Activated T-cell treated with anti-CD3 and anti-CD28 coated beads, Interleukin-2, amount 50 U/mL, for 72 hours (primary cell): ENCODE data around the gene BDH1. TPM values are rescaled to one million over a fixed set of nuclear protein-coding genes. Genes with fewer than 3 reads are reported as not detected.

Source experiments
- ATAC-seq, 2 donors: fragments of 150-1000 bp; cut with Tn5 transposase; replicated peaks in 1 of 2; 2 replicates each; pipeline ENCODE4 v1.10.0; 2021; ENCODE audit warnings: moderate library complexity in 2 of 2, mild to moderate bottlenecking in 1 of 2
- DNase-seq, 2 donors: peaks; one replicate each; pipeline ENCODE4 v3.0.0; 2021 to 2022; ENCODE audit warnings: mixed read lengths in 1 of 2
- H3K27ac Mint-ChIP-seq: one replicate; pipeline ENCODE4 v1.8.0; 2022; ENCODE audit warnings: mild to moderate bottlenecking, moderate library complexity, mixed read lengths
- H3K27me3 Mint-ChIP-seq: one replicate; pipeline ENCODE4 v1.8.0; 2022; ENCODE audit warnings: low read depth, mixed read lengths
- H3K36me3 Mint-ChIP-seq, 2 donors: one replicate each; pipeline ENCODE4 v1.8.0; 2022; ENCODE audit warnings: mixed read lengths in 2 of 2, mild to moderate bottlenecking in 1 of 2; ENCODE audit not compliant: insufficient read depth in 2 of 2
- H3K4me1 Mint-ChIP-seq: one replicate; pipeline ENCODE4 v1.8.0; 2022; ENCODE audit warnings: low read depth, mixed read lengths
- H3K4me3 Mint-ChIP-seq, 2 donors: one replicate each; pipeline ENCODE4 v1.8.0; 2022; ENCODE audit warnings: mild to moderate bottlenecking in 2 of 2, mixed read lengths in 2 of 2, moderate library complexity in 2 of 2
- H3K9me3 Mint-ChIP-seq, 2 donors: one replicate each; pipeline ENCODE4 v1.8.0; 2022; ENCODE audit warnings: mixed read lengths in 2 of 2
- total RNA-seq, 2 donors: library from RNA; stranded (reverse); gene quantifications; one replicate each; pipeline ENCODE4 v1.2.3, GENCODE V29; 2022

Gene BDH1
- total RNA-seq, 2 donors from 2014 or later = 76.9 to 92.5 TPM

DNA sequence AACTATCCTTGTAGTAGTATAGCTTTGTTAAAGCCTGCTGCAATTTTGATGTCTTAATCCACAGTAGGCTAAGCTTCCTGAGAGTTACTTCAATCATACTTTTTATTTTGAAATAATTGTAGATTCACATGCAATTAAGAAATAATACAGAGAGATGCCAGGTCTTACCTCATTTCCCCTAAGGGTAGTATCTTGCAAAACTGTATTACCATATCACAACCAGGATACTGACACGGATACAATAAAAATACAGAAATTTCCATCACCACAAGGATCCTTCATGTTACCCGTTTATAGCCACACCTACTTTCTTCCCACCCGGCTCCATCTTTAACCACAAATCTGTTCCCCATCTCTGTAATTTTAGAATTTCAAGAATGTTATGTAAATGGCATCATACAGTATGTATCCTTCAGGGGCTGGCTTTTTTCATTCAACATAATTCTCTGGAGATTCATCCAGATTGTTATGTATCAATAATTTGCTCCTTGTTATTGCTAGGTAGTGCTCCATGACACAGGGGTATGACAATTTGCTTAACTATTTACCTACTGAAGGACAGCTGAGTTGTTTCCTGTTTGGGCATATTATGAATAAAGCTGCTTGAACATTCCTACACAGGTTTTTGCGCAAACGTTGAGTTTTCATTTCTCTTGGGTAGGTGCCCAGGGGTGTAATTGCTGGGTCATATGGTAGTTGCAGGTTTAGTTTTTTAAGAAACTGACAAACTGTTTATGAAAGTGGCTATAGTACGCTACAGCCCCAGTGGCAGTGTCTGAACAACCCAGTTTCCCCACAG lies 21.6 kb downstream of the BDH1 start:
- DNase-seq (no peak), ATAC-seq (no peak)
- peaks cover 5 to 16% of the 10 kb centered on the region in 2 donors for H3K36me3 Mint-ChIP-seq
- no peak overlapping the region for H3K4me3 Mint-ChIP-seq
- no peaks in the 10 kb centered on the region for H3K9me3 Mint-ChIP-seq
- no peaks in the 10 kb centered on the region for H3K27me3 Mint-ChIP-seq
- no peaks in the 10 kb centered on the region for H3K4me1 Mint-ChIP-seq
- H3K27ac Mint-ChIP-seq = no peak overlapping the region

DNA sequence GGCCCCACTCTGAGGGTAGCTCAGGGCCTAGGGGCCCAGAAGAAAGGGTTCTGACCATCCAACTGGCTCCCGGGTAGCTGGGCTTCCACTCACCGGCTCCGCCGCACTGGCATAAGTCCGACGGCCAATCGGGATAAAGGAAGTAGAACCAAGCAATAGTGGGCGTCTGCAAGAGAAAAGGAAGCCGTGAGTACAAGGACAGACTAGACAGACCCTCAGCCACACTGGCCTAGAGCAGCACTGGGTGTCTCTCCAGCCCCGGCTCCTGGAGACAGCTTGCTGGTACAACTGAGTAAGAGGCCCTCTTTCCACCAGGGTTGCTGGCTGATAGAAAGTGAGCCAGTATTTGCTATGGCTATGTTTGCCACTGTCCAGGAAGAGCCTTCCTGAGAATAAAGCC lies 22.4 kb downstream of the BDH1 start:
- ATAC-seq (no peak), DNase-seq (no peak)
- Mint-ChIP-seq H3K27me3 (no peaks in the 10 kb centered on the region), H3K9me3 (no peaks in the 10 kb centered on the region), H3K4me3 (no peak overlapping the region), H3K27ac (no peak overlapping the region), H3K4me1 (no peaks in the 10 kb centered on the region), H3K36me3 (peaks cover 5 to 14% of the 10 kb centered on the region in 2 donors)

DNA sequence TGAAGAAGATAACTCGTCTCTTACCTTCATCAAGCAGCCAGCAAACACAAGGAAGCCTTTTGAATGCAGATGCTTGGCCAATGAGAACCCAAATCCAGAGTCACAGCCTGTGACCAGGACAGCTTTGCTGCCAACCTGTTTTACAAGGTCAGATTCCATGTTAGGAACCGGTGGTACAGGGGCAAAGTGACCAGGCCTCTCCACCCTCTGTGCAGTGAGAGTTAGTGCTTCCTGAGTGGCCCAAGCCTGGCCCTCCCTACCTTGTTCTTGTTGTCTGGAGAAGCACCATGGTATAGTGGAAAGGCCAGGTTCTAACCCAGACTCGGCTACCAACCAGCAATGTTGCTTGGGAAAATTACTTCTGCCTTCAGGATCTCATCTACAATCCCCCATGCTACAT lies 23.4 kb downstream of the BDH1 start:
- no peak for ATAC-seq
- Mint-ChIP-seq H3K9me3 (no peaks in the 10 kb centered on the region), H3K36me3 (peaks cover 3 to 14% of the 10 kb centered on the region in 2 donors), H3K4me3 (no peak overlapping the region), H3K4me1 (no peaks in the 10 kb centered on the region), H3K27me3 (no peaks in the 10 kb centered on the region), H3K27ac (no peak overlapping the region)
- DNase-seq = no peak

DNA sequence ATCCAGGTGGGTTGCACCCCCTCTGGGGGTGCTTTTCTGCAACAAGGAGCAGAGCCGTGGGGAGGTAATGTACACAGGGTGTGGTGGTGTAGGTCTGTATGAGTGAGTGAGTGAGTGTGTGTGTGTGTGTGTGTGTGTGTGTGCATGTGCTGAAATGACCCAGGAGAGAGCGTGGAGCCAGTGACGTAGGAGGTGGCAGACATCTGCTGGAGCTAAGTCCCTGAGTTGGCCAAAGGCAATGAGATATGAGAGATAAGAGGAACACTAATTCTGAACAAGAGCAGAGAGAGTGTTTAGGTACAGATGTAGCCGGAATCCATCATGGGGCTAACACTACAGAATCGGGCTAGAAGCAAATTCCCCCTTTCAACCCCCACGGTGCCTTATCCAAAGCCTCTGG lies 27.6 kb downstream of the BDH1 start:
- Mint-ChIP-seq H3K36me3 (peaks cover 3 to 14% of the 10 kb centered on the region in 2 donors), H3K4me3 (no peak overlapping the region), H3K27ac (no peak overlapping the region)

DNA sequence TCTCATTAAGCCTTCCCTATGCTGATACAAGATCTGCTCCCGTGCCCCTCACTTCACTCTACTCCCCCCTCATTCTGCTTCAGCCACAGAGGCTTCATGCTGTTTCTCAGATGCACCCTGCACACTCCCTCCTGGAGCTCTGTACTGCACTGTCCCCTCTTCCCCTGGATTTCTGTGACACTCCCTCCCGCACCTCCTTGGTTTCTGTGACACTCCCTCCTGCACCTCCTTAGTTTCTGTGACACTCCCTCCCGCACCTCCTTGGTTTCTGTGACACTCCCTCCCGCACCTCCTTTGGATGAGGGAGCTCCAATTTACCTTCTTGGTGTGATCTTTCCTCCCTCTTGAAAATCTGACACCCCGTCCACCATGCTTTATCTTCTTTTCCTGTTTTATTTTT lies 28.2 kb downstream of the BDH1 start:
- no peak overlapping the region for H3K4me3 Mint-ChIP-seq
- no peak for ATAC-seq
- peak overlapping the region; percentile 16 for H3K27ac Mint-ChIP-seq
- no peaks in the 10 kb centered on the region for H3K9me3 Mint-ChIP-seq
- no peaks in the 10 kb centered on the region for H3K27me3 Mint-ChIP-seq
- H3K4me1 Mint-ChIP-seq = no peaks in the 10 kb centered on the region
- peaks cover 3 to 16% of the 10 kb centered on the region in 2 donors for H3K36me3 Mint-ChIP-seq
- no peak for DNase-seq

More for the DNA sequence above, 27.6 kb downstream of the BDH1 start:
- ATAC-seq = no peak
- H3K9me3 Mint-ChIP-seq = no peaks in the 10 kb centered on the region
- no peaks in the 10 kb centered on the region for H3K27me3 Mint-ChIP-seq
- no peak for DNase-seq
- H3K4me1 Mint-ChIP-seq = no peaks in the 10 kb centered on the region

DNA sequence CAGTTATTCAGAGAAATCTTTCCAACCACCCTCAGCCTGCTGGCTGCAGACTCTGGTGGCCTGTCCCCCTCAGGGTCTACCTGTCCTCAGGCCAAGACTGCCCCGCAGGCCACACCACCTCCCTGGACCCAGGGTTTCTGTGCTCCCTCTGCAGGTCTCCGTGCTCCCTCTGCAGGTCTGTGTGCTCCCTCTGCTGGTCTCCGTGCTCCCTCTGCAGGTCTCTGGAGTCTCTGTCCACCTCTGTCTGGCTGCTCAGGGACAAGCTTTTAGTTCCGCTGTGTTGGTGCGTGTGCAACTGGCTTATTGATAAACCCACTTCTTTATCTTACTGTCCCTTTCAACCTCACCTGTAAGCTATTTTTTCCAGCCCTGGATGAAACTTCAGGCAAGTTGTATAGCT lies 30.1 kb downstream of the BDH1 start:
- H3K4me1 Mint-ChIP-seq = no peaks in the 10 kb centered on the region
- H3K36me3 Mint-ChIP-seq = peaks cover 2 to 15% of the 10 kb centered on the region in 2 donors
- ATAC-seq (no peak), DNase-seq (no peak)
- H3K4me3 Mint-ChIP-seq = no peak overlapping the region
- no peaks in the 10 kb centered on the region for H3K27me3 Mint-ChIP-seq
- no peaks in the 10 kb centered on the region for H3K9me3 Mint-ChIP-seq
- H3K27ac Mint-ChIP-seq = peak overlapping the region; percentile 6

DNA sequence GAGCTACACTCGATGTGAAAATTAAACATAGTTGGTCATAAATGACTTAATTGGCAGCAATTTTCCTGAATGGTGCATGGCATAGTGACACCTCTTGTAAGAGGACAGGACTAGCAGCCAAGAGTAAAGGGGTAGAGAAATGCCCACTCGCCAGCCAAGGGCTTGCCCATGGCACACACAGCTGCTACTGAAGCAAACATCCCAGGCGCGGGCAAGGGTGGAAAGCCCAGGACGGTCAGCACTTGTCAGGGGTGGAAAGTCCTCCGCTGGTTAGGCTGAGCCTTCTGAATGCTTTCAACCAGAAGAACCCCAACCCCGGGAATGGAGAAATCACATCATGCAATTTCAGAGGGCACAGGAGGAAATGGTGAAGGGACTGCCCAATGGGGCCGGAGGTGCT lies 31.6 kb downstream of the BDH1 start:
- H3K4me1 Mint-ChIP-seq = peaks cover 2% of the 10 kb centered on the region
- H3K4me3 Mint-ChIP-seq = no peak overlapping the region
- no peak for DNase-seq
- ATAC-seq = no peak
- no peak overlapping the region for H3K27ac Mint-ChIP-seq
- peaks cover 2 to 16% of the 10 kb centered on the region in 2 donors for H3K36me3 Mint-ChIP-seq
- H3K9me3 Mint-ChIP-seq = peaks cover 0 to under 1% of the 10 kb centered on the region in 2 donors
- H3K27me3 Mint-ChIP-seq = no peaks in the 10 kb centered on the region

DNA sequence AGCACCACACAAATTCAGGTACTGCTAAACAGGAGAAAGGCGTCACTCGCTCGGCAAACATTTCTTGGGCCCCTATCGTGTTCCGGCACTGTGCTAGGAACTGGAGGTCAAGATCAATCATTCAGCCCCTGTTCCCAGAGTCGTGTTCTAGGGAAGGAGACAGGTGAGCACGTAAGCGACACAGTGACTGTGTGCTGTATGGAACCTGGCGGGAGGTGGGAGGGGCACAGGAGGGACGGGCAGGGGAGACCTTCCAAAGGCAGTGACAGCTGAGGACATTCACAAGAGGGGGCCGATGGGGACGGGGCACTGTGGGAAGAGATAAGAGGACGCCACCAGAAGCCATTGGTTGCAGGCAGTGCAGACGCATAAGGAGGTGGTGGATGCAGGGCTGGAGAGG lies 32.2 kb downstream of the BDH1 start:
- no peak overlapping the region for H3K4me3 Mint-ChIP-seq
- H3K9me3 Mint-ChIP-seq = peaks cover 0 to 3% of the 10 kb centered on the region in 2 donors
- peaks cover 6% of the 10 kb centered on the region for H3K4me1 Mint-ChIP-seq
- ATAC-seq (no peak), DNase-seq (no peak)
- H3K27ac Mint-ChIP-seq = no peak overlapping the region
- H3K27me3 Mint-ChIP-seq = no peaks in the 10 kb centered on the region
- peaks cover 5 to 18% of the 10 kb centered on the region in 2 donors for H3K36me3 Mint-ChIP-seq

DNA sequence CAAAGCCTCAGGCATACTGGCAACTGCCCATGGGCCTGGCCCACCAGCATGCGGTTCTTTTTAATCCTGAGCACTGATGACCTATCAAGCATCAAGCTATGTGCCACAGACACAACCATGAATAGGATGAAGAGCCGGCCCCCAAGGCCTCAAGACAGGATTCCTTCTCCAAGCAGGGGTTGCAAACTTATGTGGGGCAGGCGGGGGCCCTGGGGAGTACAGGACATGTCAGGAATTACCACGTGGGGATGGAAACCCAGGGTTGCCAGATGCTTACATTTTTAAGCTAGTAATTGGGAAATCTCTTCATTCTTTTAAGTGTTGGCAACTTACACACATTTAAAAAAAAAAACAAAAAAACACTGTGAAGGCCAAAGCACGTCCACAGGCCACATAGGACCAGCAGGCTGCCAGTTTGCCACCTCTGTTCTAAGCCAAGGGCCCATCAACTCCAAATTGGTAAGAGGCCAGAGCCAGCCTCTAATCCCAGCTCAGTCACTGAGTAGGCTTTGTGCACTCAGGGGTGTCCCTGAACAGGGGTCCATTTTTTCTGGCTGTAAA lies 32.8 kb downstream of the BDH1 start:
- H3K27ac Mint-ChIP-seq = no peak overlapping the region
- peaks cover 0 to 3% of the 10 kb centered on the region in 2 donors for H3K9me3 Mint-ChIP-seq
- peaks cover 6% of the 10 kb centered on the region for H3K4me1 Mint-ChIP-seq
- no peaks in the 10 kb centered on the region for H3K27me3 Mint-ChIP-seq
- no peak overlapping the region for H3K4me3 Mint-ChIP-seq
- H3K36me3 Mint-ChIP-seq = peaks cover 5 to 18% of the 10 kb centered on the region in 2 donors
- DNase-seq (no peak), ATAC-seq (no peak)

DNA sequence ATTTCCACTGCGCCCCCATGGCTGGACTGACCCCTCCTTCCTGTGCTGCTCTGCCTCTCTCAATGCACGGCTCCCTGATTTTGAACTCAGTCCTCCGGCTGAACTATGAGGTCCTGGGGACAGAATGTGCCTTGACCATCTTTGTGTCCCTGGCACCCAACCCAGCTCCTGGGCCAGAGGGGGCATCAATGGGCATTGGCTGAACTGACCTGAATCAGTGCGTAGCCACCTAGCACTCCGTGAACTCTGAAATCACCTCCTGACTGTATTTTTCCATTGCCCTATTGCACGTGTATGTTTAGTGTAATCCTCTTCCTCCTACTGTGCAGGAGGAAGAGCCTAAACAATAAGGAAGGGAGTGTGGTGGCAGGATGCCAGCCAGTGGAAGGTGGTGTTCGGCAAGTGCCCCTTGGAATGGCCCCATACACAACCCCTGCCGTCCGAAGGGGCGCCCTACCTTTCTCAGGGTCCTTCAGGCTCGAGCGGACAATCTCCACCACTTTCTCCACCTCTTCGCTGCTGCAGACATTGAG lies 33.5 kb downstream of the BDH1 start:
- Mint-ChIP-seq H3K4me3 (no peak overlapping the region), H3K27me3 (no peaks in the 10 kb centered on the region), H3K9me3 (peaks cover 0 to 3% of the 10 kb centered on the region in 2 donors), H3K36me3 (peaks cover 5 to 14% of the 10 kb centered on the region in 2 donors), H3K4me1 (peaks cover 6% of the 10 kb centered on the region), H3K27ac (no peak overlapping the region)
- ATAC-seq = no peak
- DNase-seq = no peak

DNA sequence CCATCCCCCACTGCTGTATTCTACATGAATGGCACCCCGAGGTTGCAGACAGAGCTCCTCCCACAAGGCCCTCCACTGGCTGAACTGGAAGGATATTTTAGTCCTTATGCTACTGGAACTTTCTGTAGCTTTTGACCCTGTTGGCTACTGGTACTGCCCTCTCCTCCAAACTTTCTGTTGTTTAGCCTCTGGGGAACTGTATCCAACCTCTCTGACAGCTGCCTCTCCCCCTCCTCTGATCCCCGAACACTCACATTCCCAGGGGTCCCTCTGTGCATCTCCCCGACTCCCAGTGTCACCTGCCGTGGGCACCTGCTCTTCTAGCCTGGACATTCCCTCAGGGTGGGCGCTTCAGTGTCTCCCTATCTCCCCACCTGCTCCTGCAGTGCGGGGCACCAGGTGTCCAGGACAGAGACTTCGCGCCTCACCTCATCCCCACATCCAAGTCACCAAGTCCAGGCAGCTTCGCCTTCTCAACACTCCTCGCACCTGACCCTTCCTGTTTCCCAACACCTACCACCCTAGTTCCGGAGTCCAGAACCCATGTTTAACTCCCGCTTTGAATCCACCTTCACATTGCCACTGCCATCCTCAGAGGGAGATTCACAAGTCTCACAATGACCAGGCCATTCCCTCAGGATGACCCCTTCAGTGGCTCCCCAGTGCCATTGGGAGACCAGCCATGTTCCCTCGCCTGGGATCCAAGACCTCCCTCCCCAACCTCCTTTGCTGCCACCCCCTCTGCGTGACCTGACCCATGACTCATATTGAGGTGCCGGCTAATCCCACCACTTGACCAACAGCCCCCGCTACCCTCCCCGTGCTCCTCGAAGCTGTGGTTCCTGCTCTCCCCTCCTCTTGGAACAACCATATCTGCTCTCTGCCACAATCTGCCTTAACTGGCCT lies 34.2 kb downstream of the BDH1 start:
- Mint-ChIP-seq H3K9me3 (peaks cover 0 to 3% of the 10 kb centered on the region in 2 donors), H3K27ac (no peak overlapping the region)
- no peak for ATAC-seq

DNA sequence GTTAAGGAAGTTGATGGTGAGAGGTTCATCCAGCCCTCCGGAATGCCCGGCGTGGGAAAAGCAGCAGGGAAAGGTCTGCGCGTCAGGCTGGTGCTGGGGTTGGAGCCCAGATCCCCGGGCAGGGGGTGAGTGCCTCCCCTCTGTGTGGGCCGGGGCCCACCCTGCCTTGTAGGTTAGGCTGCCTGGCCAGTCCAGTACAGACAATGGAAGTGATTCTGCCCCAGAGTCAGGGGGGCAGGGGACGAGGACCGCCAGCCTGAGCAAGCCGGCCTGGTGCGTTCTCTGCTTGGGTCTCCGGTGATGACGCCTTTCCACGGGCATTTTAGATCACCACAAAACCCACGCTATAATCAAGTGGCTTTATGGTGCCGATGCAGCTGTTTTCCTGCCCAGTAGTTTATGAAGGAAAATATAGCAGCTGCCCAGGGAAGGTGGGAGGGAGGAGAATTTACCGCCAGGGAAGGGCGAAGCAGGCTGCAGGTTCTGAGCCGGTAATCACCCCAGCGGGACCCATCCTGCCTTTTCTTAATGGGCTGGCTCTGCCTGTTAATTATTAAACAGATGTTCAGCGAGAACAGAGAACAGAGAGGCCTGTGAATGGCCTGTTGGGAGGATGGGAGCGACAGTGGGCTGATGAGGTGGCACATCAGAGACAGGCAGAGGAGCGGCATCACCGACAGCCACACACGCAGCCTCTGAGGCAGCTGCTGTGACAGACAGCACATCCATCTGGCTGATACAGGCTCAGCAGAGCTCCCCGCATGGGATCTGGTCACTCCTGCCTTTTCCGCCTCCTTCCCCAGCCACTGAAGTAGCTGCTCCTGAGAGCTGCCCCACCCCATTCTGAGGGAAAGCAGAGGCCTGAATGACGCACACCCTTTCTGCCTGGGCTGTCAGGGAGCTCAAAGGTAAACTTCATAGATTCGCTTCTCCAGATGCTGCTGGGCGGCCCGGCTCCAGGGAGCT lies 35.2 kb downstream of the BDH1 start:
- no peak for DNase-seq
- H3K4me3 Mint-ChIP-seq = no peak overlapping the region
- no peaks in the 10 kb centered on the region for H3K27me3 Mint-ChIP-seq
- H3K4me1 Mint-ChIP-seq = peaks cover 16% of the 10 kb centered on the region
- ATAC-seq = peak in 1 of 2 donors; percentile 29
- peak overlapping the region; percentile 47 for H3K27ac Mint-ChIP-seq
- peaks cover 6 to 24% of the 10 kb centered on the region in 2 donors for H3K36me3 Mint-ChIP-seq
- peaks cover 0 to 3% of the 10 kb centered on the region in 2 donors for H3K9me3 Mint-ChIP-seq

More for the DNA sequence above, 34.2 kb downstream of the BDH1 start:
- Mint-ChIP-seq H3K36me3 (peaks cover 5 to 19% of the 10 kb centered on the region in 2 donors), H3K4me3 (no peak overlapping the region), H3K4me1 (peaks cover 12% of the 10 kb centered on the region), H3K27me3 (no peaks in the 10 kb centered on the region)
- DNase-seq = no peak
